Stomach (tissue), 9 donors: ENCODE measurements around the gene MST1R. TPM values are rescaled to one million over a fixed set of nuclear protein-coding genes. Genes with fewer than 3 reads are reported as not detected.
A peak's percentile ranks its signal among the peaks of the same experiment; 100 is the strongest.

Source experiments
- DNase-seq, 2 donors: peaks; one replicate each; pipeline versions ENCODE4 v3.0.0 to v3.0.0-alpha.2; 2013 to 2019
- H3K27ac ChIP-seq, 5 donors: fragments of 200-600 bp in 4 of 5; sonication (generic) in 4 of 5; one replicate each; pipeline ENCODE4 v1.5.1; 2013 to 2019; ENCODE audit warnings: mild to moderate bottlenecking in 1 of 5, moderate library complexity in 1 of 5
- H3K27me3 ChIP-seq, 3 donors: fragments of 200-600 bp; sonication (generic); one replicate each; pipeline ENCODE4 v1.5.1; 2017 to 2019; ENCODE audit warnings: mixed run types in 1 of 3
- H3K36me3 ChIP-seq, 4 donors: fragments of 200-600 bp; sonication (generic); 1 replicate in 3 of 4; 2 replicates in 1 of 4; pipeline ENCODE4 v1.5.1; 2016 to 2019
- H3K4me1 ChIP-seq, 4 donors: fragments of 200-600 bp; sonication (generic); one replicate each; pipeline ENCODE4 v1.5.1; 2016 to 2019
- H3K4me3 ChIP-seq, 4 donors: fragments of 200-600 bp; sonication (generic) in 3 of 4; one replicate each; pipeline ENCODE4 v1.5.1; 2016 to 2019; ENCODE audit warnings: mild to moderate bottlenecking in 1 of 4
- H3K9me3 ChIP-seq, 4 donors: fragments of 200-600 bp; sonication (generic); one replicate each; pipeline ENCODE4 v1.5.1; 2016 to 2019
- EP300 ChIP-seq: sonication (generic); formaldehyde crosslinking; IDR thresholded peaks from one replicate; pipeline ENCODE4 v1.6.1; 2017; ENCODE audit warnings: antibody characterized with exemption
- POLR2A ChIP-seq, 4 donors: fragments of 450-650 bp; IDR thresholded peaks; one replicate each; pipeline ENCODE4 v1.6.1; 2016; ENCODE audit warnings: antibody characterized with exemption in 4 of 4, control low read depth in 2 of 4, mild to moderate bottlenecking in 1 of 4, moderate library complexity in 1 of 4
- POLR2AphosphoS5 ChIP-seq, 3 donors: sonication (generic); formaldehyde crosslinking; IDR thresholded peaks; one replicate each; pipeline ENCODE4 v1.6.1; 2016; ENCODE audit warnings: antibody characterized with exemption in 3 of 3
- WGBS, 5 donors: extraction: QIAGEN DNeasy Blood & Tissue Kit in 3 of 5; methylation state at CpG; one replicate each; pipeline versions ENCODE4 v1.1.5 to v1.1.7; 2013 to 2018; 5-methylcytosine and 5-hydroxymethylcytosine counted together
- intact Hi-C: fragments of 100-400 bp; cut with DNase I; formaldehyde crosslinking; loops from one replicate; pipeline ENCODE4 v1.15.1; 2023; ENCODE audit warnings: low total_unique reads
- polyA plus RNA-seq, 3 donors: library from polyadenylated mRNA; stranded (reverse); fragments of 200-250 nt; gene quantifications; one replicate each; pipeline ENCODE4 v1.2.3, GENCODE V29; 2013
- total RNA-seq, 5 donors: library from RNA; depleted of rRNA; stranded (reverse); fragments of >200 nt; gene quantifications; one replicate each; pipeline versions ENCODE4 v1.1.0 to v1.2.3, GENCODE V29; 2014 to 2016
- TF ChIP-seq, protein P1 (sequence below), 7 experiments: fragments of 450-650 bp in 4 of 7; fragments of 200-600 bp in 3 of 7; sonication (generic) in 3 of 7; IDR thresholded peaks; one replicate each; pipeline ENCODE4 v1.5.1; 2016 to 2019; ENCODE audit warnings: antibody characterized with exemption in 7 of 7, control low read depth in 2 of 7, mild to moderate bottlenecking in 1 of 7
- donor health status: healthy with polysubstance abuse.
- donor health status: Bipolar disorder and iron deficiency.
- donor health status: healthy.

Gene MST1R
- total and polyA plus RNA-seq, 8 donors = 15.9 to 386 (median 76.7) TPM

DNA sequence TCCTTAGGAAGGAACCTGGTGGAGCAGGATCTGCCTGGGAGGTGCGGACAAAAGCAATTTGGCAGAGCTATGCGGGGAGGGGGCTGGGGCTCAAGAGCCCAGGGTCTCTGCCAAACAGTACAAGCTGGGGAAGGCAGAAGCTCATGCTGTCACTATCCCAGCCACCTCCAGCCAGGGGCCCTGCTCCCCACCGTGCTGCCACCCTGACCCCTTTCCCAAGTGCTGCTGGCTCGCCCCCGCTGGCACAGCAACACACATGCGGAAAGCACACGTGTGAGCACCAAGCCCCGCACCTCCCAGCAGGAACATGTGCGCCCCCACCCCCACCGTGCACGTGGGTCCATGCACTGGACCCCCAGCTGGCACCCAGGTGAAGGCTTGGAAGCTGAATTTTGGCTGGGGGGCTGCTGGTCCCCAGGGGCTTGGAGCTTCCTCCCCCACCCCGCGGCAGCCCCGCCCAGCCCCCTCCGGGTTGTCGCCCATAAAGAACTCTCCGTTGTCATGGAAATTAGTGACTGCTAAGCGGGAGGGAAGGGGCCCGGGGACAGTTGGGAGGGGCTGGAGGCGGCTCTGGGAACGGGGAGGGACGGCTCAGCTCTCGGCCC is 34.7 kb downstream of the MST1R start:
- Histone ChIP-seq H3K27me3 (peaks cover 11 to 77% (median 47%) of the 10 kb centered on the region in 3 donors), H3K27ac (no peak overlapping the region), H3K4me1 (peaks cover 11 to 15% (median 14%) of the 10 kb centered on the region in 4 donors), H3K36me3 (no peaks in the 10 kb centered on the region), H3K4me3 (peak overlapping the region; percentile 28 to 51 (median 44)), H3K9me3 (no peaks in the 10 kb centered on the region)
- DNase-seq = peak in 1 of 2 donors; percentile 23
- WGBS, 5 donors = 2 to 5% (median 4%) methylated on average over 18 to 23 of the region's 23 CpGs
- intact Hi-C loops = no loop called here
- TF ChIP-seq POLR2A (IDR thresholded peaks at IDR 0.05) = no peak
- TF ChIP-seq, protein P1, sequence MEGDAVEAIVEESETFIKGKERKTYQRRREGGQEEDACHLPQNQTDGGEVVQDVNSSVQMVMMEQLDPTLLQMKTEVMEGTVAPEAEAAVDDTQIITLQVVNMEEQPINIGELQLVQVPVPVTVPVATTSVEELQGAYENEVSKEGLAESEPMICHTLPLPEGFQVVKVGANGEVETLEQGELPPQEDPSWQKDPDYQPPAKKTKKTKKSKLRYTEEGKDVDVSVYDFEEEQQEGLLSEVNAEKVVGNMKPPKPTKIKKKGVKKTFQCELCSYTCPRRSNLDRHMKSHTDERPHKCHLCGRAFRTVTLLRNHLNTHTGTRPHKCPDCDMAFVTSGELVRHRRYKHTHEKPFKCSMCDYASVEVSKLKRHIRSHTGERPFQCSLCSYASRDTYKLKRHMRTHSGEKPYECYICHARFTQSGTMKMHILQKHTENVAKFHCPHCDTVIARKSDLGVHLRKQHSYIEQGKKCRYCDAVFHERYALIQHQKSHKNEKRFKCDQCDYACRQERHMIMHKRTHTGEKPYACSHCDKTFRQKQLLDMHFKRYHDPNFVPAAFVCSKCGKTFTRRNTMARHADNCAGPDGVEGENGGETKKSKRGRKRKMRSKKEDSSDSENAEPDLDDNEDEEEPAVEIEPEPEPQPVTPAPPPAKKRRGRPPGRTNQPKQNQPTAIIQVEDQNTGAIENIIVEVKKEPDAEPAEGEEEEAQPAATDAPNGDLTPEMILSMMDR (IDR thresholded peaks at IDR 0.05) = no peak
- no peak for TF ChIP-seq EP300

DNA sequence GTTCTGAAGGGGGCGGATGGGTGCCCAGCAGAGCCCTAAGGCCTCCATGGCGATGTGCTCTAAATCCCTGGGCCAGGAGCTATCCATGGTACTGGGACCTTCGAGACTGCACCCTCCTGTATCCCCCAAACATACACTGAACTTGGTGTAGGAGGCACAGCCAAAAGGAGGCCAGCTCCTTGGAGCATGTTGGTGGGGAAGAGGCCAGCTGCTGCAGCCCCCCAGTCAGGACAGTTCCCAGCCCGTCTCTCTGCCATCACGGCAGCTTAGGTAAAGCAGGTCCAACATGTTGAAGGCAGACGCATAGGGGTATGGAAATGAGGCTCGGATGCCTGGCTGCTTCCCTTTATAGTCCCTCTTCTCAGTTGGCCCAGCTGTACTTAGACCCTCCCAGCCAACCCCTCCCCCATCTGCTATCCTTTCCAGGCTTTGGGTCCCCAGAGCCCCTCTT is 35.8 kb downstream of the MST1R start:
- Histone ChIP-seq H3K9me3 (no peaks in the 10 kb centered on the region), H3K27ac (no peak overlapping the region), H3K4me3 (no peak overlapping the region), H3K4me1 (peaks cover 11 to 15% (median 14%) of the 10 kb centered on the region in 4 donors), H3K36me3 (no peaks in the 10 kb centered on the region), H3K27me3 (peaks cover 11 to 84% (median 47%) of the 10 kb centered on the region in 3 donors)
- peak in 1 of 2 donors; percentile 76 for DNase-seq
- WGBS, 5 donors = 14 to 25% (median 21%) methylated on average over 7 of the region's 7 CpGs
- intact Hi-C loops = no loop called here
- no peak for TF ChIP-seq EP300
- TF ChIP-seq POLR2A (IDR thresholded peaks at IDR 0.05) = no peak
- TF ChIP-seq, protein P1 (IDR thresholded peaks at IDR 0.05) = no peak
- TF ChIP-seq POLR2AphosphoS5 (IDR thresholded peaks at IDR 0.05) = no peak

DNA sequence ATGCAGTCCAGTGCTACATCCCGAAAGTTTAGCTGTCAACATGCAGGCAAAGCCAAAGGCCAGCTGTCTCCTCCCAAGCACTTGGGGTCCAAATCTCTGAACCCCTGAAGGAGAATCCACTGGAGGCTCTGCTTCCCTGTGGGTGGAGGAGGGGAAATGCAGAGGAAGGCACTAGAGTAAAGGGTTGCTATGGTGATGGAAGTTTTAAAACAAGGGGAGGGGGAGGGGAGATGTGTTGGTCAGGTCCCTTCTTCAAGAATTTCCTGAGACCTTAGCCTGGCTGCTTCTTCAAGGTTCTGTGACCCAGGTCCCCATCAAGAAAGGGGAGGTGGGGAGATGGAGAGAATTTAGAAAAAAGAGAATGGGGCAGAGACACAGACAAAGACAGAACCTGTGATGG is 36.3 kb downstream of the MST1R start:
- intact Hi-C loops = no loop called here
- H3K36me3 ChIP-seq = no peaks in the 10 kb centered on the region
- no peaks in the 10 kb centered on the region for H3K9me3 ChIP-seq
- no peak for TF ChIP-seq POLR2AphosphoS5 (IDR thresholded peaks at IDR 0.05)
- WGBS, 5 donors = 63 to 93% (median 93%) methylated on average over 1 of the region's 1 CpG
- H3K4me3 ChIP-seq = no peak overlapping the region
- peaks cover 11 to 15% (median 14%) of the 10 kb centered on the region in 4 donors for H3K4me1 ChIP-seq
- H3K27ac ChIP-seq = no peak overlapping the region
- peaks cover 11 to 84% (median 47%) of the 10 kb centered on the region in 3 donors for H3K27me3 ChIP-seq
- DNase-seq = no peak

DNA sequence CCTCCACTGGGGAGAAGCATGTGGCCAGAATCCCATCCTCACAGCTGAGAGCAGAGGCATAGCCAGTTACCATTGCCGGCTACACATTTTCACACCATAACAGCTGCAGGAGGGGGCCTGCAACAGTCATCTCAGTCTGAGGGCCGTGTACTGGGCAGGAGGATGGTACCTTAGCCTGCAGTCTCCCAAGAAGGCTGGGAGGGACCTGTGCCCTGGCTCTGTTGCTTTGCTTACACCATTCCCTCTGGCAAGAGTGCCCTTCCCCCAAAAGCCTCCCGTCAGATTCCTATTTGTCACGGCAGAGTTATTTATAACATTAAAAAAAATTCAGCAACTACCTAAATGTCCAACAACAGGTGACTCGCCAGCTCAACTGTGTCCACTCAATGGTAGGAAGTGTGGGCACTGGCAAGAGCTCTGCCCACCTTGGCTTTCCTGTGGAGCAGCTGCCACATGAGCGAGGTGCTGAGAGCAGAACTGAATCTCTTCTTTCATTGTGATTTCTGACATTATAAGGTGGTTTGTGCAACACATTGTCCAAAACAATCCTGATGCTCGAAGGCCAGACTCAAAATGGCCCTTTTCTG is 38.4 kb downstream of the MST1R start:
- DNase-seq = no peak
- 42 to 57% (median 52%) methylated on average over 7 of the region's 7 CpGs for WGBS, 5 donors
- TF ChIP-seq, protein P1 (IDR thresholded peaks at IDR 0.05) = no peak
- TF ChIP-seq POLR2AphosphoS5 (IDR thresholded peaks at IDR 0.05) = no peak
- TF ChIP-seq EP300 = no peak
- TF ChIP-seq POLR2A (IDR thresholded peaks at IDR 0.05) = no peak
- H3K4me1 ChIP-seq = peaks cover 11 to 15% (median 14%) of the 10 kb centered on the region in 4 donors
- H3K27me3 ChIP-seq = peaks cover 11 to 69% (median 38%) of the 10 kb centered on the region in 3 donors
- no peaks in the 10 kb centered on the region for H3K36me3 ChIP-seq
- no peak overlapping the region for H3K4me3 ChIP-seq
- intact Hi-C loops = no loop called here
- no peak overlapping the region for H3K27ac ChIP-seq
- no peaks in the 10 kb centered on the region for H3K9me3 ChIP-seq

DNA sequence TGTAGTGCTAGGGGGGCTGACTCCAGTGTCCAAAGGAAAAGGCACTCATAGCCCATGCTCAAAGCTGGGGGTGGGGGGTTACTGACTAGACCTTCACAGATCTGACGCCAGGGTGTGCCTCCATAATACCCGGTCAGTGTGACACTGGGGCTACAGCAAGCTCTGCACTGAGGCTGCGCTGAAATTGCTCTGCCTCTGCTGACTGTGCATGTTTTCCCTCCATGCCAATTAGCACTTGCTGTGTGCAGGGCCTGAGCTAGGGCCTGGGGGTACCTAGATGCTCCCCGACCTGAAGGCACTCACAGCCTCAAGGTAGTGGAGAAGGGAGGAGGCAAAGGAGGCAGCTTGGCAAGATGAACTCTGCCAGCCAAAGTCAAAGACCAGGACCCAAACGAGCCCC is 39.2 kb downstream of the MST1R start:
- TF ChIP-seq, protein P1 (IDR thresholded peaks at IDR 0.05) = no peak
- TF ChIP-seq POLR2AphosphoS5 (IDR thresholded peaks at IDR 0.05) = no peak
- no peak for TF ChIP-seq POLR2A (IDR thresholded peaks at IDR 0.05)
- TF ChIP-seq EP300 = no peak
- intact Hi-C loops = no loop called here
- Histone ChIP-seq H3K27me3 (peaks cover 7 to 61% (median 31%) of the 10 kb centered on the region in 3 donors), H3K4me3 (no peak overlapping the region), H3K36me3 (no peaks in the 10 kb centered on the region), H3K27ac (no peak overlapping the region), H3K9me3 (no peaks in the 10 kb centered on the region), H3K4me1 (peaks cover 7 to 9% (median 7%) of the 10 kb centered on the region in 4 donors)
- DNase-seq = no peak
- WGBS, 5 donors = 53 to 60% (median 56%) methylated on average over 5 of the region's 5 CpGs
